SW480 (cell line): Measurements from ENCODE around the gene PAM16.
"Not testable (repeated sequence)": the region's sequence is repeated elsewhere in the genome, so short reads cannot be mapped to it uniquely, and the experiment has no call there.

ENCODE experiments used
- DNase-seq: peaks from one replicate; pipeline ENCODE4 v3.0.0-alpha.2; 2016; ENCODE audit warnings: low spot score

Gene PAM16

GRCh38 chr16:4353675-4354074 lies 2.6 kb upstream of the PAM16 start:
- no peak for DNase-seq

GRCh38 chr16:4352843-4353242 lies 1.7 kb upstream of the PAM16 start:
- DNase-seq = no peak

- DNase-seq = no peak
These were observed 759 bp upstream of the PAM16 start for GRCh38 chr16:4351880-4352279.

GRCh38 chr16:4350365-4350786 lies 745 bp downstream of the PAM16 start:
- no peak for DNase-seq

GRCh38 chr16:4349332-4349731 lies 1.8 kb downstream of the PAM16 start:
- no peak for DNase-seq

- no peak for DNase-seq
These were observed 3.2 kb downstream of the PAM16 start for GRCh38 chr16:4347765-4348509.

GRCh38 chr16:4347010-4347409 lies 4.1 kb downstream of the PAM16 start:
- no peak for DNase-seq

- DNase-seq = no peak
These were observed 5.0 kb downstream of the PAM16 start for GRCh38 chr16:4345836-4346781.

- DNase-seq = no peak
These were observed 5.9 kb downstream of the PAM16 start for GRCh38 chr16:4344983-4345835.

GRCh38 chr16:4344300-4344982 lies 6.7 kb downstream of the PAM16 start:
- not testable (repeated sequence) for DNase-seq

GRCh38 chr16:4342866-4343744 lies 8.0 kb downstream of the PAM16 start:
- no peak for DNase-seq

- no peak for DNase-seq
These were observed 9.9 kb downstream of the PAM16 start for GRCh38 chr16:4341250-4341649.

GRCh38 chr16:4340443-4340842 lies 10.7 kb downstream of the PAM16 start:
- DNase-seq = no peak

GRCh38 chr16:4339909-4340308 lies 11.2 kb downstream of the PAM16 start:
- DNase-seq = no peak

- DNase-seq = no peak
These were observed 11.7 kb downstream of the PAM16 start for GRCh38 chr16:4339455-4339854.

- DNase-seq = no peak
These were observed 12.3 kb downstream of the PAM16 start for GRCh38 chr16:4338712-4339299.

- no peak for DNase-seq
These were observed 13.0 kb downstream of the PAM16 start for GRCh38 chr16:4338125-4338582.

- no peak for DNase-seq
These were observed 13.5 kb downstream of the PAM16 start for GRCh38 chr16:4337540-4338088.

GRCh38 chr16:4336701-4337539 lies 14.2 kb downstream of the PAM16 start:
- DNase-seq = no peak
